Loucy (cell line): Measurements from ENCODE around the gene LSM14B.

ENCODE experiments used
- H2AFZ ChIP-seq: fragments of 200-600 bp; sonication (generic); 2 replicates; pipeline ENCODE4 v1.6.0; 2016; ENCODE audit warnings: antibody characterized with exemption, mild to moderate bottlenecking, low read length, moderate library complexity
- H3F3A ChIP-seq: fragments of 200-600 bp; 2 replicates; pipeline ENCODE4 v1.6.0; 2016; ENCODE audit warnings: antibody characterized with exemption, low read depth, mild to moderate bottlenecking
- H3K27me3 ChIP-seq: fragments of 200-600 bp; sonication (generic); 2 replicates; pipeline ENCODE4 v1.6.1; 2014; ENCODE audit warnings: low read length, mild to moderate bottlenecking; ENCODE audit not compliant: insufficient read depth, poor library complexity, severe bottlenecking
- H3K36me3 ChIP-seq: fragments of 200-600 bp; sonication (generic); 2 replicates; pipeline ENCODE4 v1.6.1; 2016; ENCODE audit warnings: low read length; ENCODE audit not compliant: insufficient read depth
- H3K4me1 ChIP-seq: fragments of 200-600 bp; sonication (generic); 2 replicates; pipeline ENCODE4 v1.5.1; 2014; ENCODE audit warnings: low read length, mild to moderate bottlenecking; ENCODE audit not compliant: insufficient read depth, poor library complexity, severe bottlenecking
- H3K4me2 ChIP-seq: fragments of 200-600 bp; sonication (generic); 2 replicates; pipeline ENCODE4 v1.6.0; 2014; ENCODE audit warnings: antibody characterized with exemption, low read length, low read depth, mild to moderate bottlenecking; ENCODE audit not compliant: poor library complexity, severe bottlenecking
- H3K4me3 ChIP-seq: fragments of 200-600 bp; sonication (generic); 2 replicates; pipeline ENCODE4 v1.5.1; 2014; ENCODE audit warnings: low read length, mild to moderate bottlenecking, mixed read lengths; ENCODE audit not compliant: poor library complexity, severe bottlenecking
- H3K79me2 ChIP-seq: fragments of 200-600 bp; sonication (generic); 2 replicates; pipeline ENCODE4 v1.6.1; 2014; ENCODE audit warnings: low read length; ENCODE audit not compliant: insufficient read depth
- H3K9ac ChIP-seq: fragments of 200-600 bp; sonication (generic); 2 replicates; pipeline ENCODE4 v1.6.0; 2014; ENCODE audit warnings: mild to moderate bottlenecking, low read depth, low read length, moderate library complexity; ENCODE audit not compliant: poor library complexity, severe bottlenecking
- H3K9me2 ChIP-seq: fragments of 200-600 bp; sonication (generic); replicated peaks from 2 replicates; pipeline ENCODE4 v1.6.1; 2016; ENCODE audit warnings: low read depth, low read length, mixed read lengths
- H3K9me3 ChIP-seq: fragments of 200-600 bp; sonication (generic); 2 replicates; pipeline ENCODE4 v1.6.1; 2014; ENCODE audit warnings: mild to moderate bottlenecking, antibody characterized with exemption, low read length, low read depth; ENCODE audit not compliant: insufficient read depth
- H4K20me1 ChIP-seq: fragments of 200-600 bp; sonication (generic); 2 replicates; pipeline ENCODE4 v1.6.0; 2014; ENCODE audit warnings: antibody characterized with exemption, low read length, mild to moderate bottlenecking; ENCODE audit not compliant: insufficient read depth, poor library complexity, severe bottlenecking
- CTCF ChIP-seq: fragments of 200-600 bp; sonication (generic); conservative IDR thresholded peaks from 2 replicates; pipeline ENCODE4 v1.5.1; 2014; ENCODE audit warnings: mild to moderate bottlenecking, antibody characterized with exemption, low read length
- EZH2phosphoT487 ChIP-seq: fragments of 200-600 bp; IDR thresholded peaks from 2 replicates; pipeline ENCODE4 v1.6.1; 2018; ENCODE audit warnings: antibody characterized with exemption, mild to moderate bottlenecking, moderate library complexity, borderline replicate concordance

Gene LSM14B

GRCh38 chr20:62141397-62142251 is 19.3 kb downstream of the LSM14B start:
- peaks cover 37% of the 10 kb centered on the region; the same call in 1 of the 2 replicates for H3K36me3 ChIP-seq
- no peak for TF ChIP-seq EZH2phosphoT487
- TF ChIP-seq CTCF = peak; percentile 59
- no peaks in the 10 kb centered on the region for H3K9me3 ChIP-seq
- peaks cover 38% of the 10 kb centered on the region for H3K4me1 ChIP-seq
- H3K4me3 ChIP-seq = peak overlapping the region; percentile 94
- H3K79me2 ChIP-seq = peaks cover 77% of the 10 kb centered on the region
- H3K27me3 ChIP-seq = no peaks in the 10 kb centered on the region
- peaks cover 81% of the 10 kb centered on the region for H4K20me1 ChIP-seq
- H3K9me2 ChIP-seq = no peaks in the 10 kb centered on the region
- H3K4me2 ChIP-seq = peak overlapping the region; percentile 98
- H2AFZ ChIP-seq = no peak overlapping the region
- no peaks in the 10 kb centered on the region for H3F3A ChIP-seq
- H3K9ac ChIP-seq = peak overlapping the region; percentile 96

- H3K4me3 ChIP-seq = peak overlapping the region; percentile 94
- no peaks in the 10 kb centered on the region for H3K9me3 ChIP-seq
- H3K27me3 ChIP-seq = no peaks in the 10 kb centered on the region
- H3K4me2 ChIP-seq = peak overlapping the region; percentile 98
- H2AFZ ChIP-seq = no peak overlapping the region
- peaks cover 85% of the 10 kb centered on the region for H3K79me2 ChIP-seq
- peaks cover 44% of the 10 kb centered on the region for H3K4me1 ChIP-seq
- H4K20me1 ChIP-seq = peaks cover 82% of the 10 kb centered on the region
- TF ChIP-seq CTCF (no peak), EZH2phosphoT487 (no peak)
- H3K9me2 ChIP-seq = no peaks in the 10 kb centered on the region
- peak overlapping the region; percentile 96 for H3K9ac ChIP-seq
- H3K36me3 ChIP-seq = peaks cover 30% of the 10 kb centered on the region; the same call in 1 of the 2 replicates
- no peaks in the 10 kb centered on the region for H3F3A ChIP-seq
Measured at GRCh38 chr20:62142252-62143080, 20.2 kb downstream of the LSM14B start.

- Histone ChIP-seq H3K79me2 (peaks cover 92% of the 10 kb centered on the region), H2AFZ (peak within 1 kb of the TSS; percentile 58), H3F3A (no peaks in the 10 kb centered on the region), H3K27me3 (no peaks in the 10 kb centered on the region), H4K20me1 (peaks cover 79% of the 10 kb centered on the region), H3K36me3 (peaks cover 22% of the 10 kb centered on the region; the same call in 1 of the 2 replicates), H3K4me1 (peaks cover 44% of the 10 kb centered on the region), H3K4me3 (peak within 1 kb of the TSS; percentile 94), H3K9me2 (no peaks in the 10 kb centered on the region), H3K9me3 (no peaks in the 10 kb centered on the region), H3K4me2 (peak within 1 kb of the TSS; percentile 100), H3K9ac (peak within 1 kb of the TSS; percentile 96)
- TF ChIP-seq EZH2phosphoT487 (no peak), CTCF (no peak)
Measured at GRCh38 chr20:62143081-62143956, 21.0 kb downstream of the LSM14B start, which contains the start of the genes PSMA7 and SS18L1. TSS of gene PSMA7 (minus strand) at chr20:62143394. CDS start at chr20:62143303, 91 bp downstream. TSS of gene SS18L1 (plus strand) at chr20:62143769. CDS start at chr20:62143821, 52 bp downstream.
